ENCODE measurements around the gene PTPRN2. TPM values are rescaled to one million over a fixed set of nuclear protein-coding genes. Genes with fewer than 3 reads are reported as not detected.

PTPRN2 gene
- total and polyA plus RNA-seq, 2 of the 8 experiments (the other 6 are each of a cell fraction or from before 2014, with no cell fraction given) = 2.6 to 4.5 TPM

- TF ChIP-seq EP300 (IDR thresholded peaks at IDR 0.05; ENCODE audit: borderline replicate concordance in 1 of 2, low read depth in 2 of 2, low read length in 2 of 2) = no peak
- no peak for TF ChIP-seq POLR2AphosphoS5 (IDR thresholded peaks at IDR 0.05; ENCODE audit: low read depth, low read length)
- no peak for TF ChIP-seq RXRA (IDR thresholded peaks at IDR 0.05; ENCODE audit: insufficient read depth, low read depth, low read length)
- TF ChIP-seq, protein P1, sequence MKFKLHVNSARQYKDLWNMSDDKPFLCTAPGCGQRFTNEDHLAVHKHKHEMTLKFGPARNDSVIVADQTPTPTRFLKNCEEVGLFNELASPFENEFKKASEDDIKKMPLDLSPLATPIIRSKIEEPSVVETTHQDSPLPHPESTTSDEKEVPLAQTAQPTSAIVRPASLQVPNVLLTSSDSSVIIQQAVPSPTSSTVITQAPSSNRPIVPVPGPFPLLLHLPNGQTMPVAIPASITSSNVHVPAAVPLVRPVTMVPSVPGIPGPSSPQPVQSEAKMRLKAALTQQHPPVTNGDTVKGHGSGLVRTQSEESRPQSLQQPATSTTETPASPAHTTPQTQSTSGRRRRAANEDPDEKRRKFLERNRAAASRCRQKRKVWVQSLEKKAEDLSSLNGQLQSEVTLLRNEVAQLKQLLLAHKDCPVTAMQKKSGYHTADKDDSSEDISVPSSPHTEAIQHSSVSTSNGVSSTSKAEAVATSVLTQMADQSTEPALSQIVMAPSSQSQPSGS (IDR thresholded peaks at IDR 0.05; ENCODE audit: low read length) = no peak
- TF ChIP-seq PHF8 (conservative IDR thresholded peaks at IDR 0.05; ENCODE audit: low read depth, low read length) = no peak
- TF ChIP-seq JUN (IDR thresholded peaks at IDR 0.05; ENCODE audit: low read depth, low read length) = no peak
- no peak for TF ChIP-seq SP1 (IDR thresholded peaks at IDR 0.05; ENCODE audit: low read depth, low read length)
- TF ChIP-seq POU5F1 (IDR thresholded peaks at IDR 0.05; ENCODE audit: low read depth, low read length) = no peak
- TF ChIP-seq POLR2A (IDR thresholded peaks at IDR 0.05; ENCODE audit: control extremely low read depth in 1 of 2, low read depth in 2 of 2, low read length in 2 of 2) = no peak
These were observed 260.6 kb downstream of the PTPRN2 start (continued) for GRCh38 chr7:158327012-158327411.

Data from H1 (cell line).